Smooth muscle cell (in vitro differentiated cells): ENCODE measurements around the gene KRTAP10-10. TPM values are rescaled to one million over a fixed set of nuclear protein-coding genes. Genes with fewer than 3 reads are reported as not detected.
"Not testable (repeated sequence)": the region's sequence is repeated elsewhere in the genome, so short reads cannot be mapped to it uniquely, and the experiment has no call there.

Source experiments
- DNase-seq: peaks from one replicate; lab custom pipeline; 2025; ENCODE audit not compliant: unreplicated experiment; lab: John Stamatoyannopoulos, UW
- H2AFZ ChIP-seq: fragments of 200-600 bp; sonication (generic); 2 replicates; pipeline ENCODE4 v1.6.0; 2016; ENCODE audit warnings: antibody characterized with exemption, low read depth, mild to moderate bottlenecking
- H3F3A ChIP-seq: fragments of 200-600 bp; sonication (generic); 2 replicates; pipeline ENCODE4 v1.6.0; 2017; ENCODE audit warnings: antibody characterized with exemption, low read depth
- H3K27ac ChIP-seq: fragments of 200-600 bp; sonication (generic); 2 replicates; pipeline ENCODE4 v1.5.1; 2016; ENCODE audit warnings: low read depth, mild to moderate bottlenecking
- H3K27me3 ChIP-seq: fragments of 200-600 bp; sonication (generic); 2 replicates; pipeline ENCODE4 v1.6.1; 2016; ENCODE audit warnings: low read depth, mild to moderate bottlenecking
- H3K36me3 ChIP-seq: fragments of 200-600 bp; sonication (generic); 2 replicates; pipeline ENCODE4 v1.5.1; 2016; ENCODE audit warnings: low read depth
- H3K4me1 ChIP-seq: fragments of 200-600 bp; sonication (generic); 2 replicates; pipeline ENCODE4 v1.5.1; 2016; ENCODE audit warnings: low read depth
- H3K4me2 ChIP-seq: fragments of 200-600 bp; sonication (generic); 2 replicates; pipeline ENCODE4 v1.6.0; 2016; ENCODE audit warnings: mild to moderate bottlenecking
- H3K4me3 ChIP-seq: fragments of 200-600 bp; sonication (generic); 2 replicates; pipeline ENCODE4 v1.5.1; 2016; ENCODE audit warnings: mild to moderate bottlenecking
- H3K79me2 ChIP-seq: fragments of 200-600 bp; sonication (generic); 2 replicates; pipeline ENCODE4 v1.6.0; 2016; ENCODE audit warnings: low read depth, mild to moderate bottlenecking
- H3K9ac ChIP-seq: fragments of 200-600 bp; sonication (generic); 2 replicates; pipeline ENCODE4 v1.6.0; 2016; ENCODE audit warnings: low read depth
- H3K9me3 ChIP-seq: fragments of 200-600 bp; sonication (generic); replicated peaks from 2 replicates; pipeline ENCODE4 v1.5.1; 2016; ENCODE audit warnings: low read depth
- H4K20me1 ChIP-seq: fragments of 200-600 bp; sonication (generic); 2 replicates; pipeline ENCODE4 v1.6.0; 2016; ENCODE audit warnings: low read depth
- WGBS: methylation state at CpG from one replicate; pipeline ENCODE4 v1.1.7; 2016; ENCODE audit warnings: low lambda C conversion rate; 5-methylcytosine and 5-hydroxymethylcytosine counted together
- polyA plus RNA-seq: library from polyadenylated mRNA; unstranded; fragments of >200 nt; fragmentation: Nextera tagmentation; extraction: Ambion mirVana; gene quantifications from 2 replicates; pipeline ENCODE4 v1.2.1, GENCODE V29; 2016
- total RNA-seq: library from RNA; depleted of rRNA; stranded (reverse); fragments of >200 nt; gene quantifications from 2 replicates; pipeline ENCODE4 v1.2.3, GENCODE V29; 2014
- TF ChIP-seq, protein P1 (sequence below): fragments of 200-600 bp; sonication (generic); IDR thresholded peaks from 2 replicates; pipeline ENCODE4 v1.5.1; 2017; ENCODE audit warnings: borderline replicate concordance, mild to moderate bottlenecking, antibody characterized with exemption; ENCODE audit not compliant: insufficient read depth, poor library complexity, severe bottlenecking

KRTAP10-10 gene
- total and polyA plus RNA-seq, 2 experiments from 2014 or later = not detected

GRCh38 chr21:44644878-44645277 is 7.7 kb downstream of the KRTAP10-10 start:
- Histone ChIP-seq H3F3A (no peaks in the 10 kb centered on the region), H3K4me3 (no peak overlapping the region), H3K36me3 (no peaks in the 10 kb centered on the region), H3K9ac (no peak overlapping the region), H3K79me2 (no peaks in the 10 kb centered on the region), H3K27ac (no peak overlapping the region), H3K27me3 (no peaks in the 10 kb centered on the region), H4K20me1 (no peaks in the 10 kb centered on the region), H3K9me3 (no peaks in the 10 kb centered on the region), H3K4me2 (no peak overlapping the region), H3K4me1 (no peaks in the 10 kb centered on the region), H2AFZ (no peak overlapping the region)
- DNase-seq = no peak
- TF ChIP-seq, protein P1, sequence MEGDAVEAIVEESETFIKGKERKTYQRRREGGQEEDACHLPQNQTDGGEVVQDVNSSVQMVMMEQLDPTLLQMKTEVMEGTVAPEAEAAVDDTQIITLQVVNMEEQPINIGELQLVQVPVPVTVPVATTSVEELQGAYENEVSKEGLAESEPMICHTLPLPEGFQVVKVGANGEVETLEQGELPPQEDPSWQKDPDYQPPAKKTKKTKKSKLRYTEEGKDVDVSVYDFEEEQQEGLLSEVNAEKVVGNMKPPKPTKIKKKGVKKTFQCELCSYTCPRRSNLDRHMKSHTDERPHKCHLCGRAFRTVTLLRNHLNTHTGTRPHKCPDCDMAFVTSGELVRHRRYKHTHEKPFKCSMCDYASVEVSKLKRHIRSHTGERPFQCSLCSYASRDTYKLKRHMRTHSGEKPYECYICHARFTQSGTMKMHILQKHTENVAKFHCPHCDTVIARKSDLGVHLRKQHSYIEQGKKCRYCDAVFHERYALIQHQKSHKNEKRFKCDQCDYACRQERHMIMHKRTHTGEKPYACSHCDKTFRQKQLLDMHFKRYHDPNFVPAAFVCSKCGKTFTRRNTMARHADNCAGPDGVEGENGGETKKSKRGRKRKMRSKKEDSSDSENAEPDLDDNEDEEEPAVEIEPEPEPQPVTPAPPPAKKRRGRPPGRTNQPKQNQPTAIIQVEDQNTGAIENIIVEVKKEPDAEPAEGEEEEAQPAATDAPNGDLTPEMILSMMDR = no peak
- 72% methylated on average over 2 of the region's 2 CpGs for WGBS

DNA sequence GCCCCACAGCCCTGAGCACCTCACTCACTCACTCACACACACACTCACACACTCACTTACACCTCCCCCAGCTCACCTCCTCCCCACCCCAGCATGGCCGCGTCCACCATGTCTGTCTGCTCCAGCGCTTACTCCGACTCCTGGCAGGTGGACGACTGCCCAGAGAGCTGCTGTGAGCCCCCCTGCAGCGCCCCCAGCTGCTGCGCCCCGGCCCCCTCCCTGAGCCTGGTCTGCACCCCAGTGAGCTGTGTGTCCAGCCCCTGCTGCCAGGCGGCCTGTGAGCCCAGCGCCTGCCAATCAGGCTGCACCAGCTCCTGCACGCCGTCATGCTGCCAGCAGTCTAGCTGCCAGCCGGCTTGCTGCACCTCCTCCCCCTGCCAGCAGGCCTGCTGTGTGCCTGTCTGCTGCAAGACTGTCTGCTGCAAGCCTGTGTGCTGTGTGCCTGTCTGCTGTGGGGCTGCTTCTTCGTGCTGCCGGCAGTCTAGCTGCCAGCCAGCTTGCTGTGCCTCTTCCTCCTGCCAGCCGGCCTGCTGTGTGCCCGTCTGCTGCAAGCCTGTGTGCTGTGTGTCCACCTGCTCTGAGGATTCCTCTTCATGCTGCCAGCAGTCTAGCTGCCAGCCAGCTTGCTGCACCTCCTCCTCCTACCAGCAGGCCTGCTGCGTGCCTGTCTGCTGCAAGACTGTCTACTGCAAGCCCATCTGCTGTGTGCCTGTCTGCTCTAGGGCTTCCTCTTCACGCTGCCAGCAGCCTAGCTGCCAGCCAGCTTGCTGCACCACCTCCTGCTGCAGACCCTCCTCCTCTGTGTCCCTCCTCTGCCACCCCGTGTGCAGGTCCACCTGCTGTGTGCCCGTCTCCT is 9.4 kb downstream of the KRTAP10-10 start, which contains the start of gene KRTAP10-11:
TSS of gene KRTAP10-11 (plus strand) at position 49 of the 856 bp plus-strand sequence. CDS start at position 94, 45 bp downstream.
- not testable (repeated sequence) for H3K4me2 ChIP-seq, H3K27ac ChIP-seq, H3F3A ChIP-seq, H3K36me3 ChIP-seq, DNase-seq, H3K4me3 ChIP-seq, H3K9ac ChIP-seq, H3K4me1 ChIP-seq, H3K27me3 ChIP-seq, H3K9me3 ChIP-seq, H4K20me1 ChIP-seq, H3K79me2 ChIP-seq, H2AFZ ChIP-seq
- WGBS = 90% methylated on average over 20 of the region's 21 CpGs

- TF ChIP-seq, protein P1 = no peak
- H4K20me1 ChIP-seq = no peaks in the 10 kb centered on the region
- no peak for DNase-seq
Observed at GRCh38 chr21:44647222-44647552, 10.0 kb downstream of the KRTAP10-10 start.

DNA sequence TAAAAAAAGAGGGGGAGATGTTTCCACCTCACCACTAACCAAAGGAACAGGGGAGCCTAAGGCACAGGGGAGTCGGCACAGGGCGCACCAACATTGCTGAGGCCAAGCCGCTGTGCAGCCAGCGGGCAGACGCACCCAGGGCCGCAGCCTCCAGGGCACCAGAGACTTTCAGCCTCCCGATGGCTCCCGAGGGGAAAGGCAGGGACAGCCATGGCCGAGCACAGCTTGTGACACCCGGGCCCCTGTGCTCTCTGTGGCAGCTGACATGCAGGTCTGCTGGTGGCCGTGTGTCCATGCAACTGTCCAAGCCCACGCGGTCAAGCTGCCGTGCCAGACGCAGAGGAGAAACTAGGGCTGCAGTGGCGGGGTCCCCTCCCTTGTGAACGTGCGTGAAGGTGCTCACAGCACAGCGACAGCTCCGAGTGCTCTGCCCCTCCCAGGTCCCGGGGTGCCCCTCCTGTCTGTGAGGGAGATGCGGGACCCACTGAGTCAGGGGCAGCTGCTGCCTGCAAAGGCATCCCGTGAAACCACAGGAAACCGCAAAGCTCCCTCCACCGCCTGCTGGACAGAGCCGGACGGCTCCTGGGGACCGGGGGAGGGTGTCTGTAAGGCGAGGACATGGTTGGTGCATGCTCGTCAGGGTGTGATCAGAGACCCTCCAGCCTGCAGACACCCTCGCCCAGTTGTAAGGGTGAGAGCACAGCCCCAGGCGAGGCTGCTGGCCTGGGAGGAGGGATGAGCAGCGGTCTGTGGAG is 11.6 kb downstream of the KRTAP10-10 start:
- no peaks in the 10 kb centered on the region for H3K36me3 ChIP-seq
- H3K27me3 ChIP-seq = no peaks in the 10 kb centered on the region
- H3K4me3 ChIP-seq = no peak overlapping the region
- H4K20me1 ChIP-seq = no peaks in the 10 kb centered on the region
- no peak for DNase-seq
- no peak overlapping the region for H3K27ac ChIP-seq
- TF ChIP-seq, protein P1 = no peak
- H3F3A ChIP-seq = no peaks in the 10 kb centered on the region
- no peaks in the 10 kb centered on the region for H3K9me3 ChIP-seq
- no peak overlapping the region for H2AFZ ChIP-seq
- 84% methylated on average over 33 of the region's 33 CpGs for whole genome bisulfite sequencing
- H3K4me1 ChIP-seq = no peaks in the 10 kb centered on the region
- H3K79me2 ChIP-seq = no peaks in the 10 kb centered on the region
- H3K9ac ChIP-seq = no peak overlapping the region
- no peak overlapping the region for H3K4me2 ChIP-seq

More at GRCh38 chr21:44647222-44647552, 10.0 kb downstream of the KRTAP10-10 start:
- H3K27ac ChIP-seq = no peak overlapping the region
- H3K27me3 ChIP-seq = no peaks in the 10 kb centered on the region
- H2AFZ ChIP-seq = no peak overlapping the region
- WGBS = 69% methylated on average over 8 of the region's 8 CpGs
- H3K9me3 ChIP-seq = no peaks in the 10 kb centered on the region
- no peaks in the 10 kb centered on the region for H3F3A ChIP-seq
- no peak overlapping the region for H3K4me2 ChIP-seq
- no peak overlapping the region for H3K4me3 ChIP-seq
- no peaks in the 10 kb centered on the region for H3K36me3 ChIP-seq
- no peaks in the 10 kb centered on the region for H3K79me2 ChIP-seq
- H3K9ac ChIP-seq = no peak overlapping the region
- no peaks in the 10 kb centered on the region for H3K4me1 ChIP-seq
